Caki2 (cell line): Measurements from ENCODE around the gene PBX2. TPM values are rescaled to one million over a fixed set of nuclear protein-coding genes. Genes with fewer than 3 reads are reported as not detected.
"Not testable (repeated sequence)": the region's sequence is repeated elsewhere in the genome, so short reads cannot be mapped to it uniquely, and the experiment has no call there.

ENCODE experiments used
- DNase-seq: peaks from one replicate; pipeline ENCODE4 v3.0.0-alpha.2; 2015; ENCODE audit warnings: low read depth
- in situ Hi-C: cut with HindIII; loops from 2 replicates; pipeline ENCODE4 v1.10.0; 2016; ENCODE audit warnings: low sequenced_read_pairs, low pct_unique_long_range_greater_than_20kb, mixed read lengths
- total RNA-seq: library from RNA; depleted of rRNA; stranded (reverse); fragments of >200 nt; shearing (Covaris generic); gene quantifications from 2 replicates; pipeline ENCODE4 v1.2.3, GENCODE V29; 2014; ENCODE audit warnings: low replicate concordance; rRNA removed

Gene PBX2
- total RNA-seq = 80.1 and 87.2 TPM in 2 replicates

- DNase-seq = peak; percentile 89
- in situ Hi-C loops = no loop called here
These were observed at the start of gene PBX2 for GRCh38 chr6:32190054-32190851. TSS of gene PBX2 (minus strand) at chr6:32190202. CDS start at chr6:32189915, 287 bp downstream.

- DNase-seq = no peak
- in situ Hi-C loops = no loop called here
These were observed 49.5 kb upstream of the PBX2 start for GRCh38 chr6:32239462-32239861.

DNA sequence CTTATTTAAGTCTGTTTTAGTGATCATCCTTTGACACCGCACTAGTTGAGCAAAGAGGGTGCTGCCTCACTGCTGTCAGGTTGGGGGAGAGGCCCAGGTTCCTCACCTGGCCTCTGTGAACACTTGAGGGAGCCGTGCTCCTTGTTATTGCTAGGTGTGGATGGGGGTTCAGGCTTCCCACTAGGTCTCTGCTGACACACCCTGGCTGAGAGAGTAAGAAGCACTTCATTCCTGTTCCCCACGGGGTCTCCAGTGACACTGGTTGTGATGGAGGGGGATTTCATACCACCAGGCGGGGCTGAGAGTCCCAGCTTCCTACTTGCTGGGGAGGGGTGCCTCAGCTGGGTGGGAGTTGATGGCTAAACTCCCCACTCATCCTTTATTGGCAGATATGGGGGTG is 44.9 kb upstream of the PBX2 start:
- in situ Hi-C loops = no loop called here
- no peak for DNase-seq

DNA sequence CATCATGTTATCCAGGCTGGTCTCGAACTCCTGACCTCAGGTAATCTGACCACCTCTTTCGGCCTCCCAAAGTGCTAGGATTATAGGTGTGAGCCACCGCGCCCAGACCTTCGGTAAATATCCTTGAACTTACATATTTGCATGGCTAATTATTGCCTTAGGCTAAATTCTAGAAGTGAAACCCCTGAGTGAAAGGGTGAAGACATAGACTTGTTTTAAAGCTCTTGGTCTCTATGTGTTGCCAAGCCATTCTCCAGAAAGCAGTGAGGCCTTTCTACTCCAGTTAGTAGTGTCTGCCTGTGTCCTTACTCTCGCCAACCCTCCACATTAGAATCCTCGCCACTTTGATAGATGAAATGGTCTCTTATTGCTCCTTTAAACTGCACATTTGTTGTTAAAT is 36.4 kb upstream of the PBX2 start:
- in situ Hi-C loops = no loop called here
- DNase-seq = no peak

DNA sequence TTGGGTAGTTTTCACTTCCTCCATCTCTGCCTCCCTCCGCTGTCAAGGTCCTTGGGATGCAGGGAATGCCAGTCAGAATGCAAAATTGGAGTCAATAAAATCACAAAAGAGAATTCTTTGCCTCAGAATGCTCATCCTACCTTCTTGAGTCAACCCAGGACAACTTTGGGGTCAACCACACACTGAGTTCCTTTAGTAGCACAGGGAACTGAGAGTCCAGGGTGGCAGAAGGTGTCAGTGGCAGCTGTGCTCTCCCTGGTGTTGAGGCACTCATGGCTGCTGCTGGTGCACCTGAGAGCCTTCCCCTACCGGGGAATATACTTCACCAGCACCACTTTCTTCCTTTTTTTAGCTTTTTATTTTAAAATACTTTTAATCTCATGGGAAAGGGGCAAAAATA is 34.7 kb upstream of the PBX2 start:
- no peak for DNase-seq
- in situ Hi-C loops = no loop called here

- in situ Hi-C loops = no loop called here
- DNase-seq = no peak
These were observed 33.5 kb upstream of the PBX2 start, which contains the start of gene NOTCH4 for GRCh38 chr6:32223258-32224235. TSS of gene NOTCH4 (minus strand) at chr6:32224067. CDS start at chr6:32223928, 139 bp downstream.

- DNase-seq = no peak
- in situ Hi-C loops = no loop called here
These were observed 32.6 kb upstream of the PBX2 start for GRCh38 chr6:32222333-32223230.

DNA sequence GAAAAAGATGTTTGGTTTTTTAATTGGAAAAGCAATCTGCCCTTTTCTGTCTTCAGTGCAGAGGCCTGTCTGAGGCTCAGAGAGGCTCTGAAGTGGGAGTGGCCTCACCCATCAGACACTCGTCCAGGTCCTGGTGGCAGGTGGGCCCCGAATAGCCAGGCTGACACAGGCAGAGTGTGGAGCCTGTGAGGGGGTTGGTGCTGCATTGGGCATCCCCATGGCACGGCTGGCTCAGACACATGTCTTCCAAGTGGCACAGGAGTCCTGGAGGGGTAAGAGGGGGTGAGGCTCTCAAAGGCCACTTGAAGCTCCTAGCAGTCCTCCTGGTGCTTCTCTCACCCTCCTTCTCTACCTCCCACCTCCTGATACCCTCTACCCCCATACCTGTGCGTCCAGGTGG is 30.0 kb upstream of the PBX2 start:
- DNase-seq = no peak
- in situ Hi-C loops = no loop called here

DNA sequence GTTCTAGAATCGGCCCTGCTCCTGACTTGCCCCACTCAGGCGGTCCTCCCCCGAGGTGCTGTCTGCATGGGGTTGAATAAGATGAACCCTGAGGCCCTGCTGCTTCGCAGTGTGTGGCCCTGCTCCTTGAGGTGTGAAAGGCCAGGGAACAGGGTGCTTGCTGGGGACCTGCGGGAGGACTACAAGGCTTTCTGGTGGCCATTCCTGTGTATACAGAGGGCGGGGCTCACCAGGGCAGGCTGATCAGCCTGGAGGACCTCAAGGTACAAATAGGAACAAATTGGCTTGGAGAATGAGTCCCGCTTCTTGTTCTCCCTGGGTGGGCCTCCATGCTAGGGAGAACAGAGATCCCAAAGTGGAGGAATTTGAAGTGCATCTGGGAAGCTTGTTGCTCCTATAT is 28.2 kb upstream of the PBX2 start:
- no peak for DNase-seq
- in situ Hi-C loops = no loop called here

GRCh38 chr6:32216998-32217397 is 27.0 kb upstream of the PBX2 start:
- in situ Hi-C loops = no loop called here
- DNase-seq = no peak

DNA sequence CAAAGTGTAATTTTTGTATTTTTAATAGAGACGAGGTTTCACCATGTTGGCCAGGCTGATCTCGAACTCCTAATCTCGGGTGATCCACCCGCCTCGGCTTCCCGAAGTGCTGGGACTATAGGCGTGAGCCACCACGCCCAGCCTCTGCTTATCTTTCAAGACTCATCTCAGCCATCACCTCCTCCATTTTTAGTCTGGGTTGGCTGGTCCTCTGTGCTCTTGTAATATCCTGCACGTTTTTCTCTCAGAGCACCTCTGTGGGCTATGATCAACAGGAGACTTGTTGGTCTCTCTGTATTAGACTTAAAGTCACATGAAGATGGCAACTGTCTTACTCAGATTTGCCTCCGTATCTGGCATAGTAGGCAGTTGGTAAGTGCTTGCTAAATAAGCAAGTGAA is 26.3 kb upstream of the PBX2 start:
- DNase-seq = no peak
- in situ Hi-C loops = no loop called here

DNA sequence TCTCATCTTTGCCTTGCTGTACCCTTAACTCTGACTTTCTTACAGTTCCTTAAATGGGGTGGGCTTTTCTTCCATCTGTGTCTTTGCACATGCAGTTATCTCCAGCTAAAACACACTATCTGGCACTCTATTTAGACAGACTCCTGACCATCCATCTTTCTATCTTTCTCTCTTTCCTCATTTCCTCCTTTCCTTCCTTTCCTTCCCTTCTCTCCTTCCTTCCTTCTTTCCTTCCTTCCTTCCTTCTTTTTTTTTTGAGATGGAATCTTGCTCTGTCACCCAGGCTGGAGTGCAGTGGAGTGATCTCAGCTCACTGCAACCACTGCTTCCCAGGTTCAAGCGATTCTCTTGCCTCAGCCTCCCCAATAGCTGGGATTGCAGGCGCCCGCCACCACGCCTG is 25.6 kb upstream of the PBX2 start:
- no peak for DNase-seq
- in situ Hi-C loops = no loop called here

- in situ Hi-C loops = no loop called here
- DNase-seq = no peak
These were observed 24.1 kb upstream of the PBX2 start for GRCh38 chr6:32214126-32214525.

GRCh38 chr6:32213649-32214048 is 23.6 kb upstream of the PBX2 start:
- no peak for DNase-seq
- in situ Hi-C loops = no loop called here

DNA sequence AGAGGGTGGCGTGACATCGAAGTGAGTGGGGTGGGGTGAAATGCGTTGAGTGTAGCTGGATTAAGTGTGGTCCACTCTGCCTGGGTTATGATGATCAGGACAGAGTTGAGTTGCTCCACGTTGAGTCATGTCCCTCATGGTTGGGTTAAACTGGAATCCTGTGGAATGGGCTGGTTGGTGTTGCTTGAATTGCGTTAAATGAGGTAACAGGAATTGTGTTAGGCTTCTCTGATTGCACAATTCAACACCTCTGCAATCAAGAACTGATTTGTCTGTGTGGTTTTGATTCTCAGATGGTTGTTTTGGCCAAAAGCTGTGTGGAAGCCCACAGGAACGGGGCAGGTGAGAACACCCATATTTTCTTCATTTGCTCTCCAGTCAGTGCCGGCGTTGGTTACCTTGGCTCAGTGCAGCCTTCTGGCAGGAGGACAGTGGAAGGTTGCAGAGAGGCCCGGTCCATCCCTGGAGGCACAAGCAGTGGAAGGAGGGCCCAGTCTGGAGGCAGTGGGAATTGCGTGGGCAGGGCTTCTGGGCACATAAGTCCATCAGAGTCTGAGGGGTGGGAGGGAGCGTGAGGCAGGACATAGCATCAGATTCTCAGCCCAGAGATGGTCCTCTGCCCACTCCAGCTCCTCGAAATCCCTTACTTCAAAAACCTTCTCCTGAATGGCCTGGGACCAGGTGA is 22.2 kb upstream of the PBX2 start:
- in situ Hi-C loops = no loop called here

GRCh38 chr6:32211432-32211831 is 21.4 kb upstream of the PBX2 start:
- DNase-seq, in situ Hi-C loops: not testable (repeated sequence)

More for the DNA sequence above, 22.2 kb upstream of the PBX2 start:
- DNase-seq = no peak

- in situ Hi-C loops = no loop called here
- DNase-seq = no peak
These were observed 20.2 kb upstream of the PBX2 start for GRCh38 chr6:32210191-32210601.

DNA sequence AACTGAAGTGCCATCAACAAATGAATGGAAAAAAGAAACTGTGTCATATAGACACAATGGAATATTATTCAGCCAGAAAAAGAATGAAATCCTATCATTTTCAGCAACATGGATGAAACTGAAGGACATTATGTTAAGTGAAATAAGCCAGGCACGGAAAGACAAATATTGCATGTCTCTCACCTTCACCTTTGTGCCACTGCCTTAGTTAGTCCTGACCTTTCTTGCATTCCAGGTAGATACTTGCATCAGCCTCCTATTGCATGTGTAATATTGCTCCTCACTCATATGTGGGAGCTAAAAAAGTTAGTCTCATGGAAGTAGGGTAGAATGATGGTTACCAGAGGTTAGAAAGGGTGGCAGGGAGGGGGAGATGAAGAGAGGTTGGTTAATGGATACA is 19.0 kb upstream of the PBX2 start:
- no peak for DNase-seq
- in situ Hi-C loops = no loop called here
